Amniotic stem cell (primary cell): Measurements from ENCODE around the gene AHSP.
"Not testable (repeated sequence)": the region's sequence is repeated elsewhere in the genome, so short reads cannot be mapped to it uniquely, and the experiment has no call there.

Experiments used
- DNase-seq: peaks from one replicate; lab custom pipeline; 2025; lab: John Stamatoyannopoulos, UW

The AHSP gene

DNA sequence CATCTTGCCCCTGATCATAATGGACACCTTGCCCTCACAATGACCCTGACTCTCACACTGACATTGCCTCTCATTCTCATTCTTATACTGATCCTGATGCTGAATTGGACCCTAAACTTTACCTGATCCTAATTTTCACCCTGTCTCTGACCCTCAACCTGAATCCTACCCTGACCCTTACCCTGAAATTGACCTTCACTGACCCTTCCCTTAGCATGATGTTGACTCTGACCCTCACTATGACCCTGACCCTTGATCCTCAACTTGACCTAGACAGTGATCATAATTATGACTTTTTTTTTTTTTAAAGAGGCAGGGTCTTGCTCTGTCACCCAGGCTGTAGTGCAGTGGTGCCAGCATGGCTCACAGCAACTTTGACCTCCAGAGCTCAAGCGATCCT is 3.4 kb downstream of the AHSP start:
- DNase-seq: no peak

- no peak for DNase-seq
Measured at GRCh38 chr16:31532120-31532519, 4.4 kb downstream of the AHSP start.

DNA sequence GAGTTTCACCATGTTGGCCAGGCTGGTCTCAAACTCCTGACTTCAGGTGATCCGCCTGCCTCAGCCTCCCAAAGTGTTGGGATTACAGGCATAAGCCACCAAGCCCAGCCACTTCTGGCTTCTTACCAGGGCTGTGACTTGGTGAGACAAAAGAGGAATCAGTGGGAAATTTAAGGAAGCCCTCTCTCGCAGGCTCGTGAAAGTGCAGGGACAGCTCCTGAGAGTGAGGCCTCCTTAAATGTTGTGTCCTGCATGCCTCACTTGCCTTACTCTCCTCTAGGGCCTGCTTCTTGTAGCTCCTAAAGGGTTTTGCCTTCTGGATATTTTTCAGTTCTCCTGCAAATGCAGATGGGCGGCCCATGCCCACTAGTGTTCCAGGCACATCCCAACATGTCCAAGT is 5.2 kb downstream of the AHSP start:
- DNase-seq: no peak

GRCh38 chr16:31535737-31536136 is 8.0 kb downstream of the AHSP start:
- no peak for DNase-seq

- DNase-seq: no peak
Measured at GRCh38 chr16:31536804-31537361, 9.2 kb downstream of the AHSP start.

GRCh38 chr16:31537362-31538242 is 9.9 kb downstream of the AHSP start:
- DNase-seq: no peak

DNA sequence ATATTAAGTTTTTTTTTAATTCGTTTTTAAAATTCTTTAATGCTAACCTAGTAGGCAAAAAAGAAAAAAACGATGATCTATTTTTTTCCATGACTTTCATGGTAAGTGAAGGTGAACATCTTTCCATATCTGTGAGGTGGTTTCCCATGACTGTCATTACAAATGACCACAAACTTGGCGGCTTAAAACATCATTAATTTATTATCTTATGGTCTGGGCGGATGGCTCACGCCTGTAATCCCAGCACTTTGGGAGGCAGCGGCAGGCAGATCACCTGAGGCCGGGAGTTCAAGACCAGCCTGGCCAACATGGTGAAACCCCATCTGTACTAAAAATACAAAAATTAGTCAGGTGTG is 10.5 kb downstream of the AHSP start:
- not testable (repeated sequence) for DNase-seq

DNA sequence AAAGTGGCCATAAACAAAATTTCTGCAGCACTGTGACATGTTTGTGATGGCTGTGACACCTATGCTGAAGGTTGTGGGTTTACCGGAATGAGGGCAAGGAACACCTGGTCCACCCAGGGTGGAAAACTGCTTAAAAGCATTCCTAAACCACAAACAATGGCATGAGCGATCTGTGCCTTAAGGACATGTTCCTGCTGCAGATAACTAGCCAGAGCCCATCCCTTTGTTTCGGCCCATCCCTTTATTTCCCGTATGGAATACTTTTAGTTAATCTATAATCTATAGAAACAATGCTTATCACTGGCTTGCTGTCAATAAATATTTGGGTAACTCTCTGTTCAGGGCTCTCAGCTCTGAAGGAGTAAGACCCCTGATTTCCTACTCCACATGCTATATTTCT is 12.1 kb downstream of the AHSP start:
- not testable (repeated sequence) for DNase-seq

DNA sequence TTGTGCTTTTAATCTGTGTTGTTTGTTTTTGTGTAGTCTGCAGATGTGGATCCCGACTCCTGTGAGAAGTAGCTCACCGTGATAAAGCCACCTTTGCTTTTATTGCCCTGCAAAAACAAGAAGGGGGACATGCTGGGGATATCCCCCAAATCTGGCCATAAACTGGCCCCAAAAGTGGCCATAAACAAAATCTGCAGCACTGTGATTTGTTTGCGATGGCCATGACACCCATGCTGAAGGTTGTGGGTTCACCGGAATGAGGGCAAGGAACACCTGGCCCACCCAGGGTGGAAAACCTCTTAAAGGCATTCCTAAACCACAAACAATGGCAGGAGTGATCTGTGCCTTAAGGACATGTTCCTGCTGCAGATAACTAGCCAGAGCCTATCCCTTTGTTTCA is 15.1 kb downstream of the AHSP start:
- DNase-seq: no peak

DNA sequence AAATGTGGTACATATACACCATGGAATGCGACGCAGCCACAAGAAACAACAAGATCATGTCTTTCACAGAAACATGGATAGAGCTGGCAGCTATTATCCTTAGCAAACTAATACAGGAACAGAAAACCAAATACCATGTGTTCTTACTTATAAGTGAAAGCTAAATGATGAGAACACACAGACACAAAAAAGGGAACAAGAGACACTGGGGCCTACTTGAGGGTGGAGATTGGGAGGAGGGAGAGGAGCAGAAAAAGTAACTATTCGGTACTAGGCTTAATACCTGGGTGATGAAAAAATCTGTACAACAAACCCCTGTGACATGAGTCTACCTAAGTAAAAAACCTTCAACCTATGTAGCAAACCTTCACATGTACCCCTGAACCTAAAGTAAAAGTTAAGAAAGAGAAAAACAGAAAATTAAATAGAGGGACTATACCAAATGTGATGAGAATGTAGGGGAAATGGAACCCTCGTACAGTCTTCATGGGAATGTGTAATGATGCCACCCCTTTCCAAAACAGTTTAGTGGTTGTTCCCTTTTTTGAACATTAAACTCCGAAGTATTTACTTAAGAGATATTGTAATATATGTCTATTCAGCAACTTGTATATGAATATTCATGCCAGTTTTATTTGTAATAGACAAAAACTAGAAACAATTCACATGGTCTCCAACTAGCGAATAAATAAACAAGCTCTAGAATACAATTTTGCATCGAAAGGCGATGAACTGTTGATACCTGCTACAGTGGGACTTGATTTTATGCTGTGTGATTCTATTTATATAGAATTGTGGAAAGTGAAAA is 33.9 kb downstream of the AHSP start:
- no peak for DNase-seq

DNA sequence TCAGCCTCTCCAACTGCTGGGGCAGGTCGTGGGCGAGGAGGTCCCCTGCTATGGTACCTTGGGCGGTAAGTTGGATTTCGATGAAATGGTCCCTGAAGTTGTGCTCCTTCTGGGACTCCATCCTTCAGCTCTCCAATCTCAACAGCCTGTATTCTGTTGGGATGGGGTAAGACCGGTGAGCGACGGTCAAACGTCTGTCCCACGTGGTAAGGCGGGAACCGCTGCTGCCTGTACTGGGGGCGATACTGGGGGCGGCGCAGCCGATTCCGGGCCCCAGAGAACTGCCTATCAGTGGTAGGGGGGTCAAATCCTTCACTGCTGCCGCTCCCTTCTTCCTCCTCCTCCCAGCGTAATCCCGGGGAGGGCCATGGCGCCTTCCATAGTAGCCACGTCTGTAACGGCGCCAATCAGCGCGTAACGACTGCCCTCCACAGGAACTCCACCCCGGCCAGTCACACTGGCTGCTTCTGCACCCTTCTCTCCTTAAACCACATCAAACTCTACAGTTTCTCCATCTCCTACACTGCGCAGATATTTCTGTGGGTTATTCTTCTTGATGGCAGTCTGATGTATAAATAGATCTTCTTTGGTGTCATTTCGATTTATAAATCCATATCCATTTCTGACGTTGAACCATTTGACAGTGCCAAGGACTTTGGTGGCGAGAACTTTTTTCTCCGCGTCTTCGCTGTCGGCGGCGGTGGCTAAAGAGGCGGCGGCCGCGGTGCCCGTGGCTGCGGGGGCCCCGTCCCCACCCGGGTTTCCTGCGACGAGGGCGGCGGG is 41.1 kb downstream of the AHSP start:
- DNase-seq: no peak

DNA sequence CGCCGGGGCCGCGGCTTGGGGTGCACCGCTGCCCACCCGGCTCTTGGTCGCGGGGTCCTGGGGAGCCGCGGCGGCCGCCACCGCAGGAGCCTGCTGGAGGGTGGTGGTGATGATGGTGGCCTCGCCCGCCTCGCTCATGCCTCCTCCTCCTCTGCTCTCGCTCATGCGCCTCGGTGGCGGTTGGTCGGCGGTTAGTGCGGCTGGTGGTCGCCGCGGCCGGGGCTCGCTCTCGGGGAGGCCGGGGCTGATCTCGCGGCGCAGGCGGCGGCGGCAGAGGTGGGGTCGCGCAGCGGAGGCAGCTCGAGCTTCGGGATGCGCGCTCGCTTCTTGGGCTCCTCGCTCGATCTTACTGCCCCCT is 41.6 kb downstream of the AHSP start:
- no peak for DNase-seq

DNA sequence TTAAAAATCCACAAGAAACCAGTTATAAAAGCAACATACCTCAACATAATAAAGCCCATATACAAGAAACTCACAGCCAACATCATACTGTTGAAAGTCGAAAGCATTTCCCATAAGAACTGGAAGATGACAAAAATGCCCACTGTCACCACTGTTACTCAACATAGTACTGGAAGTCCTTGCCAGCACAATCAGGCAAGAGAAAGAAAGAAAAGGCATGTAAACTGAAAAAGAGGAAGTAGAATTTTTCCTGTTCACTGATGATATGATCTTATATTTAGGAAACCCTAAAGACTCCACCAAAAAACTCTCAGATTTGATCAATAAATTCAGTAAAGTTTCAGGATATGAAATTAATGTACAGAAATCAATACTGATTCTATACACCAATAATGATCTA is 45.1 kb downstream of the AHSP start:
- no peak for DNase-seq

DNA sequence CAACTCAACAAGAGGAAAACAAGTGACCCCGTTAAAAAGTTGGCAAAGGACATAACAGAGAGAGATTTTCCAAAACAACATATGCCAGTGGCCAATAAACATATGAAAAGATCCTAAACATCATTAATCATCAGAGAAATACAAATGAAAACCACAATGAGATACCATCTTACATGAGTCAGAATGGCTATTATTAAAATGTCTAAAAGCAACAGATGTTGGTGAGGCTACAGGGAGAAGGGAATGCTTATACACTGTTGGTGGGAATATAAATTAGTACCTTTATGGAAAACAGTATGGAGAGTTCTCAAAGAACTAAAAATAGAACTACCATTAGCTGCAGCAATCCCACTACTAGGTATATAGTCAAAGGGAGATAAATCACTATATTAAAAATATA is 46.5 kb downstream of the AHSP start:
- not testable (repeated sequence) for DNase-seq

DNA sequence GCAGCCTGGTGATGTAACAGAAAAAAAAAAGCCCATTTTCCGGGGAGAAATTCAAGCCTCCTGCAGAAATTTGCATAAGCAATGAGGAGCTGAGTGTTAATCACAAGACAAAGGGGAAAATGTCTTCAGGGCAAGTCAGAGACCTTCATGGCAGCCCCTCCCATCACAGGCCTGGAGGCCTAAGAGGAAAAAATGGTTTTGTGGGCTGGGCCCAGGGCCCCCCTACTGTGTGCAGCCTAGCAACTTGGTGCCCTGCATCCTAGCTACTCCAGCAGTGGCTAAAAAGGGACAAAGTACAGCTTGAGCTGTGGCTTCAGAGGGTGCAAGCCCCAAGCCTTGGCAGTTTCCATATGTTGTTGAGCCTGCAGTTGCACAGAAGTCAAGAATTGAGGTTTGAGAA is 49.7 kb downstream of the AHSP start:
- no peak for DNase-seq
